ENCODE results near the gene HNF1B.

DNA sequence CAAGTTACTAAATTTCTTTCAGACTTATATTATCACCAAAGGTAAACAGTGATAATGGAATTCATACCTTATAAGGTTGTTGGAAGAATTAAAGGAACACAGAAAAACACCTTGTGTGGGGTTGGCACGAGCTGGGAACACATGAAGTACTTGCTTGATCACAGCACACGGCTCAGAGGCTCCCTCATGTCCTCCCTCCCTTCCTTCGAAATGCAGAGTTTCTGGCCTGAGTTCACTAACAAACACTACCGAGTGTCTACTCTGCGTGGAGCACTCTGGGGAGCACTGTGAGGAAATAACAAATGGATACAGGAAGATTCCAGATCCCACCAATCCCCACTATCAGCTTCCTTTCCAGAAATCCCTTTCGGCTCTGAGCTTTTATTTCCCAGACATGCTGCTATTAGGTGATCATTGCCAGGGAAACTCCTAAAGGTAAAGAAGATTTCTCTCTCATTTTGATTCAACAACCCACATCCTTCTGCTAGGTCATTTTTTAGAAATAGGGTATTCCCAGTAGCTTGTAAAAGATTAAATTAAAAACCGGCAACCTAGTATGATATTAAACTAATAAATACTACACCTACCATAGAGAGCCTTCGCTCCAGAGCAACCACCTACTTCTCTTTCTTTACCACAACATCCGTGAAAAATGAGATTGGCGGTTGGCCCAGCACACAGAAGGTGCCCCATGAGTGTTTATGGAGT lies 6.1 kb upstream of the HNF1B start:
- TF ChIP-seq POLR2A (IDR thresholded peaks at IDR 0.05) = no peak
- TF ChIP-seq, protein P1, sequence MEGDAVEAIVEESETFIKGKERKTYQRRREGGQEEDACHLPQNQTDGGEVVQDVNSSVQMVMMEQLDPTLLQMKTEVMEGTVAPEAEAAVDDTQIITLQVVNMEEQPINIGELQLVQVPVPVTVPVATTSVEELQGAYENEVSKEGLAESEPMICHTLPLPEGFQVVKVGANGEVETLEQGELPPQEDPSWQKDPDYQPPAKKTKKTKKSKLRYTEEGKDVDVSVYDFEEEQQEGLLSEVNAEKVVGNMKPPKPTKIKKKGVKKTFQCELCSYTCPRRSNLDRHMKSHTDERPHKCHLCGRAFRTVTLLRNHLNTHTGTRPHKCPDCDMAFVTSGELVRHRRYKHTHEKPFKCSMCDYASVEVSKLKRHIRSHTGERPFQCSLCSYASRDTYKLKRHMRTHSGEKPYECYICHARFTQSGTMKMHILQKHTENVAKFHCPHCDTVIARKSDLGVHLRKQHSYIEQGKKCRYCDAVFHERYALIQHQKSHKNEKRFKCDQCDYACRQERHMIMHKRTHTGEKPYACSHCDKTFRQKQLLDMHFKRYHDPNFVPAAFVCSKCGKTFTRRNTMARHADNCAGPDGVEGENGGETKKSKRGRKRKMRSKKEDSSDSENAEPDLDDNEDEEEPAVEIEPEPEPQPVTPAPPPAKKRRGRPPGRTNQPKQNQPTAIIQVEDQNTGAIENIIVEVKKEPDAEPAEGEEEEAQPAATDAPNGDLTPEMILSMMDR (IDR thresholded peaks at IDR 0.05) = no peak

Measured in right lobe of liver (tissue), 4 donors.